A673 (cell line): Measurements from ENCODE around the gene RGP1. TPM values are rescaled to one million over a fixed set of nuclear protein-coding genes. Genes with fewer than 3 reads are reported as not detected.

Source experiments
- BruUV-seq: library from RNA; stranded (reverse); fragments of 400-500 nt; replicated peaks from 2 replicates; lab custom pipeline; 2021; lab: Mats Ljungman, UMichigan
- CTCF ChIA-PET: fragments of 300-600 bp; sonication (Branson Sonifier 250); formaldehyde crosslinking; loops from one replicate; lab custom pipeline; 2022; ENCODE audit warnings: antibody characterized with exemption; lab: Charles Lee
- POLR2A ChIA-PET: fragments of 300-600 bp; sonication (Branson Sonifier 250); formaldehyde crosslinking; loops from one replicate; lab custom pipeline; 2022; ENCODE audit warnings: antibody characterized with exemption; ENCODE audit not compliant: low non-redundant PET; lab: Charles Lee
- DNase-seq: peaks from one replicate; pipeline ENCODE4 v3.0.0-alpha.2; 2015; ENCODE audit warnings: low spot score
- H3K27ac ChIP-seq: fragments of 200-600 bp; sonication (generic); 2 replicates; pipeline ENCODE4 v1.5.1; 2016; ENCODE audit warnings: mixed run types, low read depth, mild to moderate bottlenecking, mixed read lengths, antibody characterized with exemption, low read length; ENCODE audit not compliant: poor library complexity, severe bottlenecking
- H3K27me3 ChIP-seq: fragments of 200-600 bp; sonication (generic); replicated peaks from 2 replicates; pipeline ENCODE4 v1.6.1; 2017; ENCODE audit warnings: mixed run types, low read depth, mild to moderate bottlenecking, mixed read lengths, antibody characterized with exemption, low read length; ENCODE audit not compliant: insufficient read depth, poor library complexity
- H3K36me3 ChIP-seq: fragments of 200-600 bp; sonication (generic); 2 replicates; pipeline ENCODE4 v1.6.1; 2016; ENCODE audit warnings: mixed run types, mild to moderate bottlenecking, mixed read lengths, antibody characterized with exemption, low read length; ENCODE audit not compliant: insufficient read depth, poor library complexity, severe bottlenecking
- H3K4me1 ChIP-seq: fragments of 200-600 bp; sonication (generic); 2 replicates; pipeline ENCODE4 v1.6.1; 2017; ENCODE audit warnings: mixed run types, mild to moderate bottlenecking, mixed read lengths, antibody characterized with exemption, low read length; ENCODE audit not compliant: insufficient read depth, poor library complexity, severe bottlenecking
- H3K4me3 ChIP-seq: fragments of 200-600 bp; sonication (generic); 2 replicates; pipeline ENCODE4 v1.5.1; 2016; ENCODE audit warnings: low read depth, mixed run types, mild to moderate bottlenecking, mixed read lengths, low read length; ENCODE audit not compliant: poor library complexity, severe bottlenecking
- H3K9me3 ChIP-seq: fragments of 200-600 bp; sonication (generic); 2 replicates; pipeline ENCODE4 v1.6.1; 2016; ENCODE audit warnings: mixed run types, low read depth, mild to moderate bottlenecking, mixed read lengths, antibody characterized with exemption, low read length; ENCODE audit not compliant: poor library complexity, severe bottlenecking
- CTCF ChIP-seq: fragments of 300-800, 200-600 bp; sonication (generic); conservative IDR thresholded peaks from 2 replicates; pipeline ENCODE4 v1.5.1; 2017; ENCODE audit warnings: low read depth, mild to moderate bottlenecking, antibody characterized with exemption, low read length, moderate library complexity, mixed read lengths
- EZH2 ChIP-seq: fragments of 200-600 bp; sonication (generic); IDR thresholded peaks from 2 replicates; pipeline ENCODE4 v1.6.1; 2017; ENCODE audit warnings: borderline replicate concordance, low read depth, mild to moderate bottlenecking, mixed read lengths, antibody characterized with exemption, low read length; ENCODE audit not compliant: poor library complexity, severe bottlenecking
- intact Hi-C: fragments of 100-400 bp; cut with micrococcal nuclease; formaldehyde crosslinking; loops from one replicate; pipeline ENCODE4 v1.10.0; 2022; ENCODE audit not compliant: unreplicated experiment
- total RNA-seq: library from RNA; stranded (reverse); gene quantifications from 2 replicates; pipeline ENCODE4 v1.2.3, GENCODE V29; 2021

Gene RGP1
- total RNA-seq, 1 experiment from 2014 or later = 21.9 TPM

DNA sequence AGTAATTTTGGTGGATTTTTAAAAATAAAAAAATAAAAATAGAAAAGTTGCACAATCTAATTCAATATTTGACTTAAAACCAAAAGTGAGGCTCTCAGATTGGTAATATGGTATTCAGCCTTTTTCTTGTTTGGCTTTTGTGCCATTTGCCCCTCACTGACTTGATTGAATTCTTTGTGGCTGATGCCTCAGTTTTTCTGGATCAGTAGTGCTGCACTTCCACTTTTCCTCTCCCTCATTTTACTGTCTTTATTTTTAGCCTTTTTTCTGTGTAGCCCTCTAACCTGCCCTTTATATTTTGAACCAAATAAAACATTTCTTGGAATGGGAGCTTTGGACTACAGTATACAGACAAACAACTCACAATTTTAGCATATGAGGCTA is 8.8 kb downstream of the RGP1 start:
- H3K27me3 ChIP-seq = no peaks in the 10 kb centered on the region
- no peaks in the 10 kb centered on the region for H3K9me3 ChIP-seq
- no peak overlapping the region for H3K27ac ChIP-seq
- peaks cover 1% of the 10 kb centered on the region for H3K36me3 ChIP-seq
- TSS peak; percentile 10 for BruUV-seq
- TF ChIP-seq EZH2 (no peak), CTCF (no peak)
- peak overlapping the region; percentile 87 for H3K4me3 ChIP-seq
- ChIA-PET POLR2A (no interaction called here), CTCF (no interaction called here)
- intact Hi-C loops = loop anchor here (5.0 kb wide), 2 partner anchors 34 to 54 kb away; partner anchors contain the start of genes NPR2 and SPAG8
- H3K4me1 ChIP-seq = peaks cover 13% of the 10 kb centered on the region
- no peak for DNase-seq

GRCh38 chr9:35758475-35759050 is 9.5 kb downstream of the RGP1 start:
- Histone ChIP-seq H3K4me3 (peak overlapping the region; percentile 87), H3K9me3 (no peaks in the 10 kb centered on the region), H3K27me3 (no peaks in the 10 kb centered on the region), H3K36me3 (no peaks in the 10 kb centered on the region), H3K27ac (no peak overlapping the region), H3K4me1 (peaks cover 13% of the 10 kb centered on the region)
- DNase-seq = no peak
- TF ChIP-seq CTCF = no peak
- no peak for TF ChIP-seq EZH2
- no TSS peak for BruUV-seq
- CTCF ChIA-PET = interaction anchor here (0.7 kb wide), 1 partner anchor 68 kb away, joined by 3 read pairs; no protein-coding TSS in a partner anchor
- intact Hi-C loops = loop anchor here (5.0 kb wide), 2 partner anchors 34 to 54 kb away; partner anchors contain the start of genes NPR2 and SPAG8
- POLR2A ChIA-PET = interaction anchor here (0.6 kb wide), 1 partner anchor 70 kb away, joined by 10 read pairs; the partner anchor contains the start of genes FAM221B and TMEM8B

DNA sequence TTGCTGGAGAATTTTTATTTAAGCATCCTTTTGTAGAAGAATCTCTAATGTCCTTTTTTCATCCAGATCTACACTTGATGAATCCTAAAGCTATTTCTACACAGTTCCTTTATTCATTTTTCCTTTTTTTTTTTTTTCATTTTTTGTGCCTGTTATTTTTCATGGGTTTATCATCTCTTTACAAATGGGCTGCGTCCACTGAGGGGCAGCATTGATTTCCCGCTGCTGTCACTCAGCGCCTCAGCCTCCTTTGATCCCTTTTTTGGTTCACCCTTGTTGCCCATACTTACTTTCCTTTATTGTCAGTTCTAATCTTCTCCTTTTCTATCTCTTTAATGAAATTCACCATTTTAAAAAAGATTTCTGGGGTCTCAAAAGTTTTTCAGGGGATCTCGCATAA is 10.7 kb downstream of the RGP1 start:
- TF ChIP-seq EZH2 (no peak), CTCF (no peak)
- H3K36me3 ChIP-seq = no peaks in the 10 kb centered on the region
- H3K4me1 ChIP-seq = peaks cover 13% of the 10 kb centered on the region
- H3K4me3 ChIP-seq = no peak overlapping the region
- BruUV-seq = no TSS peak
- H3K9me3 ChIP-seq = no peaks in the 10 kb centered on the region
- H3K27ac ChIP-seq = no peak overlapping the region
- intact Hi-C loops = loop anchor here (5.0 kb wide), 2 partner anchors 33 to 53 kb away; partner anchors contain the start of genes NPR2 and SPAG8
- ChIA-PET POLR2A (interaction anchor here (0.6 to 0.7 kb wide), 2 partner anchors 45 to 68 kb away, joined by 7 to 16 read pairs; no protein-coding TSS in a partner anchor), CTCF (no interaction called here)
- DNase-seq = no peak
- no peaks in the 10 kb centered on the region for H3K27me3 ChIP-seq
